Posterior cingulate gyrus (tissue), 11 donors: ENCODE results near the gene NAPG.
"Not testable (repeated sequence)": the region's sequence is repeated elsewhere in the genome, so short reads cannot be mapped to it uniquely, and the experiment has no call there.

Experiments used
- DNase-seq, 10 donors: peaks; one replicate each; pipeline versions ENCODE4 v3.0.0 to v3.0.0-alpha.2; 2020 to 2021; ENCODE audit warnings: mixed read lengths in 3 of 10
- intact Hi-C: fragments of 100-400 bp; cut with DNase I; formaldehyde crosslinking; loops from one replicate; pipeline ENCODE4 v1.15.1; 2023

NAPG gene

DNA sequence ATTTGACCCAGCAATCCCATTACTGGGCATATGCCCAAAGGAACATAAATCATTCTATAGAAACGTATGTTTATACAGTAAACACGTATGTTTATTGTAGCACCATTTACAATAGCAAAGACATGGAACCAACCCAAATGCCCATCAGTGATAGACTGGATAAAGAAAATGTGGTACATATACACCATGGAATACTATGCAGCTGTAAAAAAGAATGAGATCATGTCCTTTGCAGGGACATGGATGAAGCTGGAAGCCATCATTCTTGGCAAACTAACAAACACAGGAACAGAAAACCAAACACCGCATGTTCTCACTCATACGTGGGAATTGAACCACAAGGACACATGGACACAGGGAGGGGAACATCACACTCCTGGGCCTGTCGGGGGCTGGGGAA, 13.3 kb downstream of the NAPG start:
- intact Hi-C loops, DNase-seq: not testable (repeated sequence)

DNA sequence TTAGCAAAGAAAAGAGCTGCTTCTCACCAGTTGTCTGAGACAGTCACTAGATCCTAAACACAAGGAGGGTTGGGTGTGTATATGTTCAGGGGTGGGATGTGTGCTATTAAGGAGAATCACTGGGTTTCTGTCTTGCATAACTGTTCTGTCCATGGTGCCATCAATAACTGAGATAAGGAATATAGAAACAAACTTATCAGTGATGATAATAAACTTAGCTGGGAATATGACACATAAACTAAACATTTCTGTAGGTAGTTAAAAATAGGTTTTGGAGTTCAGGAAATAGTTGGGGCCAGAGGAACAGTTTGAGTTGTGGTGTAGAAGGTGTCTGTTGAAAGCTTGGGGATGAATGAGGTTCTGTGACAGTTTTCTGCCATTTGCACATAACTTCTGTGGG, 17.4 kb downstream of the NAPG start:
- no peak for DNase-seq
- intact Hi-C loops: no loop called here

- intact Hi-C loops: no loop called here
- DNase-seq: peak in 1 of 10 donors; percentile 77
These were observed 18.4 kb downstream of the NAPG start for GRCh38 chr18:10544093-10544748.

DNA sequence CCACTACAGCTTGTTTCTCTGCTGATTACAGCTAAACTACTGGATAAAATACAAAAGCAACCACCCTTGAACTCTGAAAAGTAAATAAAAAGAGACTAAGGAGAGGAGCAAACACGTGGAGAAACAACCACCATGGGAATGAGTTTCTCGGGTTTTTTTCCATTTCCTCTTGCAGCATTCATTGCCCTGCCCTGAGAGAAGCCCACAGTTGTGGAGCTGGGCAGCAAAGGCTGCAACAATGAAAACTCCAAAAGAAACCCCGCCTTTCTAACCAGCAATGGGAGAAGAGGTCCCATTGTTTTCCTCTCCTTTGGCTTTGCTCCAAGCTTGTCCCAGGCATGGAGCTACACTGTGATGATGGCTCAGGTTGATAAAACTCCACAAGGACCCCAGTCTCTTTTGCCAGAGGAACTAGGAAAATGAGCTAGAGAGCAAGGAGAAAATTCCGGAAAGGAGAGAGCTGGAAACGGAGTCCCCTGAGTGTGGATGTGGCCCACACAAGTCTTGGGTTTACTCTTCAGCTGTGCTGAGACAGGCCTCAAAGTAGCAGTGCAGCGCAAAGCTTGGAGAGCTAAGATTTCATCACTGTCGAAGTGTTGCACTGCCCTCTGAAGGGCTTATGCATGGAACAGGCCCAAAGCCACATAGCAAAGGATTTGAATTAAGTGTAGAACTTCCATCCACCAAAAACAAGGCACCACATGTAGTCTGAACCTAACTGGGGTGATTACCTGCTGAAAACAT, 20.9 kb downstream of the NAPG start:
- DNase-seq: no peak
- intact Hi-C loops: no loop called here

DNA sequence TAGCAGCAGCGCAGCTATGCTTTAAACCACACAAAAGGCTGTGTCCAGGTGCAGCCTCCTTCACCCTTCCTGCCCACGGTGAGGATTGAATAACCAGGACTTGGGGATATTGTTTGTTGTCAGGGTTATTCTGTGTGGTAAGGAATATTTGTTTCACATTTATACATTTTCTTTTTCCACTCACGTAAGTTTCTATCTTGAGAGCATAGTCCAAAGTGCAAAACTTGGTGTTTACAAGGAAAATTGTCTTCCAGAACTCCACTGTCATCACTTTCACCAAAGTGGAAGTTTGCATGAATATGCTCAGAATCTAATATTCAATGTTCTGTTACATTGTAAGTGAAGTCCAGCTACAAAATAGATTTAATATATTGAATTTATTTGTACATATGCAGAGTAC, 26.4 kb downstream of the NAPG start:
- no peak for DNase-seq
- intact Hi-C loops: no loop called here

GRCh38 chr18:10556251-10556650, 30.4 kb downstream of the NAPG start:
- DNase-seq, intact Hi-C loops: not testable (repeated sequence)

- DNase-seq: no peak
- intact Hi-C loops: no loop called here
These were observed 31.4 kb downstream of the NAPG start for GRCh38 chr18:10557085-10557677.

- intact Hi-C loops: no loop called here
- no peak for DNase-seq
These were observed 32.6 kb downstream of the NAPG start for GRCh38 chr18:10558243-10558966.

GRCh38 chr18:10558967-10559298, 33.1 kb downstream of the NAPG start:
- intact Hi-C loops: no loop called here
- DNase-seq: peak in 1 of 10 donors; percentile 82

GRCh38 chr18:10559553-10560451, 34.0 kb downstream of the NAPG start:
- DNase-seq: peak in 2 of 10 donors; percentile 24 to 71
- intact Hi-C loops: loop anchor here (5.0 kb wide), 1 partner anchor 482 kb away; no protein-coding TSS in a partner anchor

DNA sequence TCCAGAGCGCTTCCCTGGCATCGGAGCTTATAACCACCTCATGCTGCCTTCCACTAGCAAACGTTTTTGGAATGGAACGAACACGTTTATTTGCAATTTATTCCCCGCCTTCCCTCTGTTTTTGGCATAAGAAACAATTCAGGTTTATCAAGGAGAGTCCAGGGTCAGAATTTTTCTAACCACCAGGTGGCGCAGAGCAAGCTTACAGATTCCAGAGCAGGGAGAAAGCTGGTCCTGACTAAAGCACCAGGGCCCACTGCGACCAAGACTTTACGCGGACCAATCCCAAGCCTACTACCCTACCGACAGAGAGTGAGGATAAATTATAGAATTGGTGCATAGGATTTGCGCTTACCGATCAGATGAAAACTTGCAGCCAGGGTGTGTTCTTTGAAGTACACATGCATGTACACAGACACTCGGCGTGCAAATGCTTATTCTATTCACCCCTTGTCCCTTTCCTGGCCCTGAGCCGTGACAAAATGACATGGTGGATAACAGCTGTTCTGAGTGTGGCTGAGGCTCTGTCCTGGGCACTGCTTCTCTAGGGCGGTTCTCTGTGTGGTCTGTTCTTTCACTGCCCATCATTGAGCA, 34.7 kb downstream of the NAPG start:
- DNase-seq: peak; percentile 40 to 95 (median 78)
- intact Hi-C loops: loop anchor here (5.0 kb wide), 1 partner anchor 482 kb away; no protein-coding TSS in a partner anchor

DNA sequence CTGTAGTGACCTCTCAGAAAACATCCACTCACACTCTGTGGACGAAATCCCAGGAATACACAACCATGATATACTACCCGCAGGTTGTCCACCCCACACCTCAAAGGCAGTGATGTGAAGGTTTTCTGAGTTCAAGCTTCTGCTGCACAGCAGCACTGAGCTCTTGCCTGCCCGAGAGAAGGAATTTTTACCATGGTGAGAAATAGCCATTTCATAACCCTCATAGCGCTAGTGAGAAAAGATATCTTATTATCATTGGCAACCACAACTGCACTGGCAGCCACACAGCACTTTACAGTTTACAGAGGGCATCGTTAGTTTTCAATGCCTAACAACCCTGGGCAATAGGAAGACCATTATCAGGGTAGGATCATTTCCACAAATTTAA, 36.9 kb downstream of the NAPG start:
- intact Hi-C loops: loop anchor here (5.0 kb wide), 1 partner anchor 480 kb away; no protein-coding TSS in a partner anchor
- DNase-seq: no peak

- intact Hi-C loops: loop anchor here (5.0 kb wide), 1 partner anchor 478 kb away; no protein-coding TSS in a partner anchor
- DNase-seq: peak in 5 of 10 donors; percentile 22 to 77 (median 39)
These were observed 38.1 kb downstream of the NAPG start for GRCh38 chr18:10563886-10564285.

GRCh38 chr18:10564975-10565773, 39.3 kb downstream of the NAPG start:
- intact Hi-C loops: loop anchor here (5.0 kb wide), 1 partner anchor 477 kb away; no protein-coding TSS in a partner anchor
- DNase-seq: no peak

DNA sequence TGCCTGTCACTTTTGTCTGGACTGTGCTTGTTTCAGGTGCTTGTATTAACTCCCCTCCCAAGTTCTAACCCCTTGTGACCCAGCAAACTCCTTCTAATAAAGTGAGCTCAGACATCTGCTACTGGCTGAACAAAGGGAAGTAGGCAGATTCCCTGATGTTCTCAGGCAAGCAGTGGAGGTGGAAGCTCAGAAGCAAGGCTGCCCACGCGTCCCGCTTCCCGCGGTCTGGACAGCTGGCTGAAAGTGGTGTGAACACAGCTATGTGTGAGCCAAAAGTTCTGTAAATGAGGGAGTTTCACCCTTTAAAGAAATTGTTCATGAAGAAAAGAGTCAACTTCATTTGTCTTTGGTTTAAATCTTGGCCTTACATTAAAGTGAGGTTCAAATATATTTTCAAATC, 40.0 kb downstream of the NAPG start:
- intact Hi-C loops: no loop called here
- DNase-seq: peak in 9 of 10 donors; percentile 27 to 96 (median 74)

- intact Hi-C loops: no loop called here
- no peak for DNase-seq
These were observed 40.6 kb downstream of the NAPG start for GRCh38 chr18:10566390-10566789.

DNA sequence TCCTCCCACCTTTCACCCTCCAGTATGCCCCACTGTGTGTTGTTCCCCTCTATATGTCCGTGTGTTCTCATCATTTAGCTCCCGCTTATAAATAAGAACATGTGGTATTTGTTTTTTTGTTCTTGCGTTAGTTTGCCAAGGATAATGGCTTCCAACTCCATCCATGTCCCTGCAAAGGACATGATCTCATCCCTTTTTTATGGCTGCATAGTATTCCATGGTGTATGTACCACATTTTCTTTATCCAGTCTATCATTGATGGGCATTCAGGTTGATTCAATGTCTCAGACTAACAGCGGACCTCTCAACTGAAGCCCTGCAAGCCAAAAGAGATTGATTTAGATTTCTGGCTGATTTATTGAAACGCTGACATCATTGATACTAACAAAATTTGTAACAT, 44.1 kb downstream of the NAPG start:
- DNase-seq, intact Hi-C loops: not testable (repeated sequence)

- DNase-seq: no peak
- intact Hi-C loops: no loop called here
These were observed 44.8 kb downstream of the NAPG start for GRCh38 chr18:10570622-10571021.

- no peak for DNase-seq
- intact Hi-C loops: no loop called here
These were observed 45.7 kb downstream of the NAPG start for GRCh38 chr18:10571537-10571936.
